ENCODE measurements around the gene EMCN.

GRCh38 chr4:100359441-100359840, 158.4 kb downstream of the EMCN start:
- no peak for TF ChIP-seq CTCF (IDR thresholded peaks at IDR 0.05; ENCODE audit: low read depth, low read length)
- no peak for TF ChIP-seq EZH2phosphoT487 (IDR thresholded peaks at IDR 0.05; ENCODE audit: low read depth)
